HG02623 (cell line): ENCODE results near the gene UBAC2.

Experiments
- ATAC-seq: cut with Tn5 transposase; IDR thresholded peaks from one replicate; pipeline ENCODE4 v1.9.1; 2021; ENCODE audit warnings: moderate library complexity; ENCODE audit not compliant: unreplicated experiment

The UBAC2 gene

GRCh38 chr13:99353836-99354235 lies 153.2 kb downstream of the UBAC2 start:
- no peak for ATAC-seq

GRCh38 chr13:99354371-99354951 lies 153.8 kb downstream of the UBAC2 start:
- no peak for ATAC-seq

- ATAC-seq: no peak
Observed at GRCh38 chr13:99355267-99356011, 154.8 kb downstream of the UBAC2 start.

GRCh38 chr13:99356012-99356261 lies 155.3 kb downstream of the UBAC2 start:
- no peak for ATAC-seq

GRCh38 chr13:99356262-99357091 lies 155.8 kb downstream of the UBAC2 start:
- peak; percentile 45 for ATAC-seq

GRCh38 chr13:99357131-99357596 lies 156.5 kb downstream of the UBAC2 start:
- ATAC-seq: peak; percentile 30

- no peak for ATAC-seq
Observed at GRCh38 chr13:99357941-99358340, 157.3 kb downstream of the UBAC2 start.

- no peak for ATAC-seq
Observed at GRCh38 chr13:99359528-99359927, 158.9 kb downstream of the UBAC2 start.

- ATAC-seq: no peak
Observed at GRCh38 chr13:99360696-99361095, 160.0 kb downstream of the UBAC2 start.

- ATAC-seq: no peak
Observed at GRCh38 chr13:99361197-99361596, 160.5 kb downstream of the UBAC2 start.

- no peak for ATAC-seq
Observed at GRCh38 chr13:99362362-99362761, 161.7 kb downstream of the UBAC2 start.

- ATAC-seq: peak; percentile 3
Observed at GRCh38 chr13:99363391-99363790, 162.7 kb downstream of the UBAC2 start.

GRCh38 chr13:99363949-99364348 lies 163.3 kb downstream of the UBAC2 start:
- ATAC-seq: peak; percentile 54

GRCh38 chr13:99366075-99366987 lies 165.7 kb downstream of the UBAC2 start:
- ATAC-seq: no peak

GRCh38 chr13:99367106-99367616 lies 166.5 kb downstream of the UBAC2 start:
- no peak for ATAC-seq

- ATAC-seq: no peak
Observed at GRCh38 chr13:99367663-99368448, 167.2 kb downstream of the UBAC2 start.

- no peak for ATAC-seq
Observed at GRCh38 chr13:99370481-99371275, 170.0 kb downstream of the UBAC2 start.

GRCh38 chr13:99371956-99372355 lies 171.3 kb downstream of the UBAC2 start:
- no peak for ATAC-seq

GRCh38 chr13:99373436-99373835 lies 172.8 kb downstream of the UBAC2 start:
- ATAC-seq: no peak
